Heart left ventricle (tissue), 16 donors: ENCODE results near the gene NFIA. TPM values are rescaled to one million over a fixed set of nuclear protein-coding genes. Genes with fewer than 3 reads are reported as not detected.
A peak's percentile ranks its signal among the peaks of the same experiment; 100 is the strongest.

Source experiments
- ATAC-seq, 4 donors: fragments of 200-7000 bp; cut with Tn5 transposase; one replicate each; pipeline ENCODE4 v1.9.1; 2020 to 2022; ENCODE audit warnings: moderate library complexity in 4 of 4, mild to moderate bottlenecking in 3 of 4, moderate number of reproducible peaks in 1 of 4
- DNase-seq, 5 donors: peaks; one replicate each; pipeline ENCODE4 v3.0.0-alpha.2; 2020
- H3K27ac ChIP-seq, 12 donors: fragments of 200-600 bp; sonication (generic) in 4 of 12; one replicate each; pipeline versions ENCODE4 v1.5.0 to v1.8.0; 2016 to 2022; ENCODE audit warnings: mild to moderate bottlenecking in 2 of 12
- H3K27me3 ChIP-seq, 9 donors: fragments of 200-600 bp; sonication (generic) in 2 of 9; one replicate each; pipeline versions ENCODE4 v1.5.1 to v1.8.0; 2016 to 2022; ENCODE audit warnings: mild to moderate bottlenecking in 3 of 9
- H3K36me3 ChIP-seq, 9 donors: fragments of 200-600 bp; sonication (generic) in 2 of 9; one replicate each; pipeline versions ENCODE4 v1.5.0 to v1.8.0; 2018 to 2022; ENCODE audit warnings: mild to moderate bottlenecking in 2 of 9
- H3K4me1 ChIP-seq, 12 donors: fragments of 200-600 bp; sonication (generic) in 4 of 12; one replicate each; pipeline versions ENCODE4 v1.5.0 to v1.8.0; 2016 to 2022; ENCODE audit warnings: mild to moderate bottlenecking in 3 of 12
- H3K4me3 ChIP-seq, 12 donors: fragments of 200-600 bp; sonication (generic) in 4 of 12; one replicate each; pipeline versions ENCODE4 v1.5.0 to v1.8.0; 2017 to 2022; ENCODE audit warnings: mild to moderate bottlenecking in 9 of 12, moderate library complexity in 4 of 12
- H3K9me3 ChIP-seq, 12 donors: fragments of 200-600 bp; sonication (generic) in 4 of 12; one replicate each; pipeline versions ENCODE4 v1.5.0 to v1.8.0; 2016 to 2022; ENCODE audit warnings: mild to moderate bottlenecking in 1 of 12
- CTCF ChIP-seq, 12 donors: fragments of 200-600 bp; sonication (generic) in 4 of 12; IDR thresholded peaks; one replicate each; pipeline versions ENCODE4 v1.5.0 to v1.8.0; 2018 to 2022; ENCODE audit warnings: antibody characterized with exemption in 12 of 12, mild to moderate bottlenecking in 5 of 12
- POLR2A ChIP-seq, 2 donors: fragments of 450-650 bp; IDR thresholded peaks; one replicate each; pipeline ENCODE4 v1.6.1; 2017; ENCODE audit warnings: antibody characterized with exemption in 2 of 2, mild to moderate bottlenecking in 2 of 2, moderate library complexity in 2 of 2
- WGBS, 4 donors: extraction: QIAGEN DNeasy Blood & Tissue Kit in 2 of 4; methylation state at CpG; one replicate each; pipeline versions ENCODE4 v1.1.5 to v1.1.7; 2013 to 2018; 5-methylcytosine and 5-hydroxymethylcytosine counted together
- intact Hi-C, 10 donors: fragments of 100-400 bp; cut with DNase I; formaldehyde crosslinking; loops; one replicate each; pipeline versions ENCODE4 v1.11.1 to v1.14.2; 2022
- polyA plus RNA-seq, 2 donors: library from polyadenylated mRNA; stranded (reverse); fragments of 200-250 nt; gene quantifications; one replicate each; pipeline ENCODE4 v1.2.3, GENCODE V29; 2013
- total RNA-seq, 9 donors: library from RNA; depleted of rRNA in 2 of 9; stranded (reverse); fragments of >200 nt in 2 of 9; fragmentation: NEBNext Ultra II Directional in 3 of 9; extraction: Animal tissue kit (Norgen Biotek cat#: 25700) in 3 of 9; gene quantifications; one replicate each; pipeline versions ENCODE4 v1.1.0 to v1.2.4, GENCODE V29; 2016 to 2023
- donor health status: ischemic (EF 13 %, LVEDD 7.1; RV severe dilation, severe dysfunction).
- donor health status: healthy with polysubstance abuse.
- donor health status: DM: no; HTN: yes; CAD: no.
- donor health status: DM: no; HTN: no; CAD: no.
- donor health status: ischemic (EF 25% LVEDD 6.9; RV normal size, moderate dysfunction).
- donor health status: ischemic (EF 25% LVEDD 5.7; RV mildly dilated, moderate dysfunction).
- donor health status: healthy.
- donor health status: DM: yes; HTN: yes; CAD: no.
- donor health status: ischemic (EF 35%, LVEDD 5.7; RV mildly dilated, moderate dysfunction).
- donor health status: nonischemic (EF 11% LVEDD 7.7; RV severe dilation, severe dysfunction).
- donor health status: DM: yes; HTN: yes; CAD: no.
- donor health status: PGD.
- donor health status: ischemic (EF 29% LVEDD 5.4; RV normal size, mild dysfunction).
- donor health status: nonischemic (EF 23%, LVEDD 6.1; RV moderate dilation, normal function).

The NFIA gene
- total and polyA plus RNA-seq, 11 donors: 12.7 to 121 (median 96.5) TPM

GRCh38 chr1:61184714-61185106 is 102.3 kb downstream of the NFIA start:
- Histone ChIP-seq H3K27ac (peak overlapping the region; percentile 66 to 94 (median 88)), H3K4me3 (peak overlapping the region in 11 of 12 donors; percentile 24 to 53 (median 42)), H3K27me3 (no peaks in the 10 kb centered on the region), H3K36me3 (no peaks in the 10 kb centered on the region), H3K9me3 (no peaks in the 10 kb centered on the region), H3K4me1 (peaks cover 23 to 75% (median 53%) of the 10 kb centered on the region in 12 donors)
- 1 to 4% (median 3%) methylated on average over 3 of the region's 3 CpGs for WGBS, 4 donors
- intact Hi-C loops: loop anchor here in 9 of 10 donors (2.0 to 10.0 kb wide), 12 partner anchors 60 to 270 kb away; partner anchors contain the start of gene NFIA (in 5 of the 9)
- TF ChIP-seq CTCF (IDR thresholded peaks at IDR 0.05): no peak
- no peak for TF ChIP-seq POLR2A (IDR thresholded peaks at IDR 0.05)
- ATAC-seq (no peak), DNase-seq (no peak)

GRCh38 chr1:61186753-61187152 is 104.4 kb downstream of the NFIA start:
- peak in 2 of 4 donors; percentile 21 to 27 for ATAC-seq

GRCh38 chr1:61187352-61188086 is 105.2 kb downstream of the NFIA start:
- intact Hi-C loops: loop anchor here in 8 of 10 donors (5.0 to 10.0 kb wide), 9 partner anchors 57 to 267 kb away; partner anchors contain the start of gene NFIA (in 1 of the 8)
- H3K27ac ChIP-seq: peak overlapping the region in 9 of 12 donors; percentile 0 to 94 (median 61)
- H3K27me3 ChIP-seq: no peaks in the 10 kb centered on the region
- DNase-seq (no peak), ATAC-seq (no peak)
- WGBS, 4 donors: 88 to 93% (median 91%) methylated on average over 10 of the region's 10 CpGs
- no peak overlapping the region for H3K4me3 ChIP-seq
- H3K9me3 ChIP-seq: no peaks in the 10 kb centered on the region
- no peak for TF ChIP-seq POLR2A (IDR thresholded peaks at IDR 0.05)
- no peak for TF ChIP-seq CTCF (IDR thresholded peaks at IDR 0.05)
- no peaks in the 10 kb centered on the region for H3K36me3 ChIP-seq
- peaks cover 11 to 77% (median 50%) of the 10 kb centered on the region in 12 donors for H3K4me1 ChIP-seq

More at GRCh38 chr1:61186753-61187152, 104.4 kb downstream of the NFIA start:
- Histone ChIP-seq H3K27me3 (no peaks in the 10 kb centered on the region), H3K4me1 (peaks cover 17 to 78% (median 54%) of the 10 kb centered on the region in 12 donors), H3K27ac (peak overlapping the region in 11 of 12 donors; percentile 7 to 94 (median 73)), H3K36me3 (no peaks in the 10 kb centered on the region), H3K4me3 (no peak overlapping the region), H3K9me3 (no peaks in the 10 kb centered on the region)
- 31 to 45% (median 34%) methylated on average over 1 of the region's 1 CpG for whole genome bisulfite sequencing, 4 donors
- DNase-seq: no peak
- TF ChIP-seq CTCF (IDR thresholded peaks at IDR 0.05) (no peak), POLR2A (IDR thresholded peaks at IDR 0.05) (no peak)
- intact Hi-C loops: loop anchor here in 8 of 10 donors (5.0 to 10.0 kb wide), 9 partner anchors 58 to 268 kb away; partner anchors contain the start of gene NFIA (in 1 of the 8)

- intact Hi-C loops: no loop called here
- Histone ChIP-seq H3K4me3 (no peak overlapping the region), H3K27me3 (no peaks in the 10 kb centered on the region), H3K36me3 (no peaks in the 10 kb centered on the region), H3K9me3 (no peaks in the 10 kb centered on the region), H3K27ac (peak overlapping the region in 3 of 12 donors; percentile 1 to 51 (median 51)), H3K4me1 (peaks cover 6 to 79% (median 49%) of the 10 kb centered on the region in 12 donors)
- ATAC-seq (no peak), DNase-seq (no peak)
- TF ChIP-seq CTCF (IDR thresholded peaks at IDR 0.05) (no peak), POLR2A (IDR thresholded peaks at IDR 0.05) (no peak)
- WGBS, 4 donors: 91 to 95% (median 94%) methylated on average over 4 of the region's 4 CpGs
Observed at GRCh38 chr1:61190153-61190552, 107.8 kb downstream of the NFIA start.
